Osteoblast (primary cell): ENCODE measurements around the gene ME3. TPM values are rescaled to one million over a fixed set of nuclear protein-coding genes. Genes with fewer than 3 reads are reported as not detected.

Experiments used
- DNase-seq: peaks from one replicate; pipeline ENCODE4 v3.0.0; 2011; ENCODE audit warnings: low spot score, mixed read lengths; ENCODE audit not compliant: insufficient read length; ENCODE audit errors: missing footprints
- H2AFZ ChIP-seq: 2 replicates; pipeline ENCODE4 v1.6.0; 2011; ENCODE audit warnings: mild to moderate bottlenecking, low read length
- H3K27ac ChIP-seq: 2 replicates; pipeline ENCODE4 v1.5.1; 2011; ENCODE audit warnings: mild to moderate bottlenecking, low read depth, low read length, moderate library complexity
- H3K27me3 ChIP-seq: 2 replicates; pipeline ENCODE4 v1.6.0; 2012; ENCODE audit warnings: mild to moderate bottlenecking, control low read depth, inconsistent platforms, low read length, moderate library complexity; ENCODE audit not compliant: insufficient read depth
- H3K36me3 ChIP-seq: 2 replicates; pipeline ENCODE4 v1.5.1; 2011; ENCODE audit warnings: mild to moderate bottlenecking, low read length, control low read depth, moderate library complexity; ENCODE audit not compliant: insufficient read depth
- H3K4me1 ChIP-seq: 2 replicates; pipeline ENCODE4 v1.5.1; 2011; ENCODE audit warnings: mild to moderate bottlenecking, low read length, control low read depth, moderate library complexity; ENCODE audit not compliant: insufficient read depth
- H3K4me2 ChIP-seq: 2 replicates; pipeline ENCODE4 v1.6.0; 2011; ENCODE audit warnings: mild to moderate bottlenecking, low read length; ENCODE audit not compliant: insufficient read depth
- H3K4me3 ChIP-seq: fragments of 200-600 bp; sonication (generic); 3 replicates; pipeline ENCODE4 v1.5.1; 2012; ENCODE audit warnings: mild to moderate bottlenecking, low read length, inconsistent platforms; ENCODE audit not compliant: insufficient read depth
- H3K79me2 ChIP-seq: 2 replicates; pipeline ENCODE4 v1.6.0; 2012; ENCODE audit warnings: mild to moderate bottlenecking, low read length, control low read depth, inconsistent platforms; ENCODE audit not compliant: insufficient read depth
- H3K9me3 ChIP-seq: 2 replicates; pipeline ENCODE4 v1.5.1; 2011; ENCODE audit warnings: low read depth, low read length, control low read depth
- H4K20me1 ChIP-seq: 2 replicates; pipeline ENCODE4 v1.6.0; 2012; ENCODE audit warnings: mild to moderate bottlenecking, low read length, control low read depth; ENCODE audit not compliant: insufficient read depth
- total RNA-seq: library from RNA; depleted of rRNA; stranded (reverse); fragments of >200 nt; gene quantifications from 2 replicates; pipeline ENCODE4 v1.2.3, GENCODE V29; 2012
- TF ChIP-seq, protein P1 (sequence below): IDR thresholded peaks from 2 replicates; pipeline ENCODE4 v1.5.1; 2011; ENCODE audit warnings: mild to moderate bottlenecking, low read depth, low read length, moderate library complexity; ENCODE audit errors: extremely low read depth

Gene ME3
- total RNA-seq, 1 donor: 70.9 TPM

DNA sequence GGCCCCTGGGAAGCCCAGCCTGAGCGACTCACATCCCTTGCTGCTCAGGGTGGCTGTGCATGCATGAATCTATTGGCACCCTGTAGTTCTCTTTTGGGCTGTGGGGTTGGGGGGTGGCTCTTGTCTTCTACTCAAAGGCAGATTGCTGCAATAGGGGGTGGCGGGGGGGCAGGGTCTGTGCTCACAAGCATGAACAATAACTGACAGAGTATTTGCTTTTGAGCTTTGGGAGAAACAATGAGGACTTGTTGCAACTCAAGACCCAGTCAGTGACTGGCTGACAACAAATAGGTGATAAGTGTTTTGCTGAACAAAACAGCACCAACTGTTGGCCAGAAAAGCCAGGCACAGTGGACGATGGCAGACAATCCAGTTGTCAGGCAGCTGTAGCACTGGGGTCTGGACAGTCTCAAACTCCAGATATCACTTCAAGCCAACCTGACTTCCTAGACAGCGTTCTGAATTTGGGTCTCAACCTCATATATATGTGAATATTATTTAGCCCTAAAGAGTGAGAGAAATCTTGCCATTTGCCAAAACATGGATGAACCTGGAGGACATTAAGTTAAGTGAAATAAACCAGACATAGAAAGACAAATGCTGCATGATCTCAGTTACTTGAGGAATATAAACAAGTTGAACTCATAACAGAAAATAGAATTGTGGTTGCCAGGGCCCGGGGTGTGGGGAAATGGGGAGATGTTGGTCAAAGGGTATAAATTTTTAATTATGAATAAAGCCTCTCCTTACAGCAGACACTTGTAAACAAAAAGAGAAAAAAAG lies 61.7 kb downstream of the ME3 start:
- no peak overlapping the region for H3K27ac ChIP-seq
- no peaks in the 10 kb centered on the region for H3K27me3 ChIP-seq
- TF ChIP-seq, protein P1, sequence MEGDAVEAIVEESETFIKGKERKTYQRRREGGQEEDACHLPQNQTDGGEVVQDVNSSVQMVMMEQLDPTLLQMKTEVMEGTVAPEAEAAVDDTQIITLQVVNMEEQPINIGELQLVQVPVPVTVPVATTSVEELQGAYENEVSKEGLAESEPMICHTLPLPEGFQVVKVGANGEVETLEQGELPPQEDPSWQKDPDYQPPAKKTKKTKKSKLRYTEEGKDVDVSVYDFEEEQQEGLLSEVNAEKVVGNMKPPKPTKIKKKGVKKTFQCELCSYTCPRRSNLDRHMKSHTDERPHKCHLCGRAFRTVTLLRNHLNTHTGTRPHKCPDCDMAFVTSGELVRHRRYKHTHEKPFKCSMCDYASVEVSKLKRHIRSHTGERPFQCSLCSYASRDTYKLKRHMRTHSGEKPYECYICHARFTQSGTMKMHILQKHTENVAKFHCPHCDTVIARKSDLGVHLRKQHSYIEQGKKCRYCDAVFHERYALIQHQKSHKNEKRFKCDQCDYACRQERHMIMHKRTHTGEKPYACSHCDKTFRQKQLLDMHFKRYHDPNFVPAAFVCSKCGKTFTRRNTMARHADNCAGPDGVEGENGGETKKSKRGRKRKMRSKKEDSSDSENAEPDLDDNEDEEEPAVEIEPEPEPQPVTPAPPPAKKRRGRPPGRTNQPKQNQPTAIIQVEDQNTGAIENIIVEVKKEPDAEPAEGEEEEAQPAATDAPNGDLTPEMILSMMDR: no peak

DNA sequence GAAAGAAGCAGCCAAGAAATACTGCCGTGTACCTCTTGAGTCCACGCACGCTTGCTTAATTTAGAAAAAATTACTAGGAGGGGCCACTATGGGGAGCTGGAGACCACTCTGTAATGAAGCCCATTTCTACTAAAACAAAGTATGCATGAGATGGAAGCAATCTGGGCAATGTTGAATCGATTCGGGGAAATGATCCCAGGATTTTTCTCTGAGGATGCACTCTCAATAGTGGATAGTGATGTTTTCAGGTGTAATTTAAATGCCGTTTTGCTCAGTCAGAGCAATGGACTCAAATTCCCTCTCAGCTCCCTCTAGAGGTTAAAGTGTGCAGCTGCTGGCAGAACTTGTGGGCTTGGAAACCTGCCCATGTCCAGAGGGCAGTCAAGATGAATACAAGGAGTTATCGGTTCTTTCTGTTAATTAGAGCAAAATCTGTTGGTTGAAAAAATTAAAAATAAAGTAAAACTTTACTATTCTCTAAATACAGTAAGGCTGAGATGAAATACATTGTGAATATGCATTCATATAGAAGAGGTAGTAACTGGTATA lies 64.1 kb downstream of the ME3 start:
- no peaks in the 10 kb centered on the region for H4K20me1 ChIP-seq
- no peaks in the 10 kb centered on the region for H3K9me3 ChIP-seq
- H3K27me3 ChIP-seq: no peaks in the 10 kb centered on the region
- peak overlapping the region; percentile 57 for H3K4me3 ChIP-seq
- H3K27ac ChIP-seq: peak overlapping the region; percentile 47
- peak; percentile 64 for DNase-seq
- no peaks in the 10 kb centered on the region for H3K79me2 ChIP-seq
- TF ChIP-seq, protein P1: peak; percentile 97
- peak overlapping the region; percentile 83 for H3K4me2 ChIP-seq
- no peaks in the 10 kb centered on the region for H3K36me3 ChIP-seq
- peaks cover 18% of the 10 kb centered on the region for H3K4me1 ChIP-seq
- peak overlapping the region; percentile 54 for H2AFZ ChIP-seq

More for the DNA sequence above, 61.7 kb downstream of the ME3 start:
- Histone ChIP-seq H3K79me2 (no peaks in the 10 kb centered on the region), H3K36me3 (no peaks in the 10 kb centered on the region), H3K9me3 (peaks cover 2% of the 10 kb centered on the region), H3K4me3 (no peak overlapping the region), H4K20me1 (no peaks in the 10 kb centered on the region), H3K4me2 (no peak overlapping the region), H3K4me1 (peaks cover 18% of the 10 kb centered on the region), H2AFZ (no peak overlapping the region)
- no peak for DNase-seq

DNA sequence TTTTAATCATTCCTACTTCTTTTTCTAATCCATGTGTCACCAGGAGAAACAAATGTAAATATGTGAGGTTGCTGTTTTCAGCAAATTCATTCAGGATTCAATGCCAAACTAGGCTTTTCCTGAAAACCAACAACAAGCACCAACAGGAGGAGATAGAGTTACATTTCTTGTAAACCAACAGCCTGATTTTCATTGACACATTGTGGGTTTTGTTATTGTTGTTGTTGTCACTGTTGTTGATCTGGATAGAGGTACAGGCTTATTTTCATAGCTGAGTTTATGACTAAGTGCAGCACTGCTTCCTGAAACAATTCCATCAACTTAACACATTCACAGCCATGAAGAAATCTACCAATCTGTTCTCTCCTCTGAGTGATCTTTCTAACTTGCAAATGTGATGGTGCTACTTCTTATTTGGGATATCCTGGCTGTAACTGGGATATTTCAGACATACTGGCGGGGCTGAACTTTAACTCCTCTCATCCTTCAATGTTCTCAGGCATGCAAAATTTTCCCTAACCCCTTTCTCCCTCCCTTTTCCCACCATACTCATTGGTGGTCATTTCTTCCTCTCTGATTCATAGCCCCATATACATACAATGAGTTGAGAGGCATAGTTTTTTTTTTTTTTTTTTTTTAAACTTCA lies 65.5 kb downstream of the ME3 start:
- H3K4me1 ChIP-seq: peaks cover 18% of the 10 kb centered on the region
- H3K27ac ChIP-seq: peak overlapping the region; percentile 27
- H3K36me3 ChIP-seq: no peaks in the 10 kb centered on the region
- no peak overlapping the region for H2AFZ ChIP-seq
- no peak for DNase-seq
- no peaks in the 10 kb centered on the region for H4K20me1 ChIP-seq
- H3K4me2 ChIP-seq: no peak overlapping the region
- TF ChIP-seq, protein P1: peak; percentile 18
- H3K27me3 ChIP-seq: no peaks in the 10 kb centered on the region
- no peak overlapping the region for H3K4me3 ChIP-seq
- no peaks in the 10 kb centered on the region for H3K79me2 ChIP-seq
- no peaks in the 10 kb centered on the region for H3K9me3 ChIP-seq
